ENCODE data around the gene KREMEN1. TPM values are rescaled to one million over a fixed set of nuclear protein-coding genes. Genes with fewer than 3 reads are reported as not detected.

The KREMEN1 gene
- total RNA-seq, 1 donor from 2014 or later = not detected

DNA sequence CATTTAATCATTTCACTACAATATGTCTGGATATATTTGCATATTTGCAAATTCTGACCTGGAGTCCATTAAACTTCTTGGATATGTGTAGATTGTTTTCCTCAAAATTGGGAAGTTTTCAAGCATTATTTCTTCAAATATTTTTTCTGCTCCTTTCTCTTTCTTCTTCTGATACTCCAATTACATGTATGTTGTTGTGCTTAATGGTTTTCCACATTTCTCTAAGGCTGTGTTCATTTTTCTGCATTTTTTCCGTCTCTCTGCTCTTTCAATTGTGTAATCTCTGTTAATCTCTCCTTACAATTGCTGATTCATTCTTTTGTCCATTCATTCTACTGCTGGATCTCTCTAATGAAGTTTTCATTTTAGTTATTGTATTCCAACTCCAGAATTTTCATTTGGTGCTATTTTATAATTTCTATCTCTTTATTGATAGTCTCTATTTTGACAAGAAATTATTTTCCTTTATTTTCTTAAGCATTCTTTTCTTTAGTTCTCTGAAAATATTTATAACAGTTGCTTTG is 102.5 kb downstream of the KREMEN1 start:
- intact Hi-C loops (cut with micrococcal nuclease) = no loop called here

DNA sequence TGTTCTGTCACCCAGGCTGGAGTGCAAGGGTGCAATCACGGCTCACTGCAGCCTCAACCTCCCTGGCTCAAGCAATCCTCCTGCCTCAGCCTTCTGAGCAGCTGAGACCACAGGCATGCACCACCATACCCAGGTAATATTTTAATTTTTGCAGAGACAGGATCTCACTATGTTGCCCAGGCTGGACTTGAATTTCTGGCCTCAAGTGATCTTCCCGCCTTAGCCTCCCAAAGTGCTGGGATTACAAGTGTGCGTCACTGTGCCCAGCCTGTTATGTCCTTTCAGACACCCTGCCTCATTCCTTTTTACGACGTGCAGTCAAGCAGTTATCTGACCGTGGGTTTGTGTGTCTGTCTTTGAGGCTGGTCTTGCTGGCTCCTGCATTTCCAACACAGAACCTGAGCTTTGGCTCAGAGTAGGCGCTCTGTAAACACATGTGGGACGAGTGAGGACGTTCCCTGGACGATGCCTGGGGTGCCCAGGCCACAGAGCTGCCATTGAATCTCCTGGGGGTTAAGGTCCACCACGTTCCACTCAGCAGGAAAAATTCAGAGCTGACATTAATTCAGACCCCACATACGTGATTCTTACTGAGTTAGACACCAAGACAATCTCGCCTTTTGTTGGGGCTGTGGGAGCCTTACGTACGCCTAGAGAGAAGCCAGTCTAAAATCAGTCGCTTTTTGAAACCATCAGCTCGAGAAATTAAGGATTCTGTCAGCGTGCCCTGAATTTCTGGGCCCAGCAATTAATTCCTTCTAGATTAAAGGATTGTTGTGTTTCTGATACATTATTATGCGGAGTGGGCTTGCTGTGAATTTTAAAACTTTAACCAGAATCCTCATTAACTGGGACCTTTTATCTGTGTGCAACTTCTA is 111.4 kb downstream of the KREMEN1 start:
- intact Hi-C loops (cut with micrococcal nuclease) = no loop called here

DNA sequence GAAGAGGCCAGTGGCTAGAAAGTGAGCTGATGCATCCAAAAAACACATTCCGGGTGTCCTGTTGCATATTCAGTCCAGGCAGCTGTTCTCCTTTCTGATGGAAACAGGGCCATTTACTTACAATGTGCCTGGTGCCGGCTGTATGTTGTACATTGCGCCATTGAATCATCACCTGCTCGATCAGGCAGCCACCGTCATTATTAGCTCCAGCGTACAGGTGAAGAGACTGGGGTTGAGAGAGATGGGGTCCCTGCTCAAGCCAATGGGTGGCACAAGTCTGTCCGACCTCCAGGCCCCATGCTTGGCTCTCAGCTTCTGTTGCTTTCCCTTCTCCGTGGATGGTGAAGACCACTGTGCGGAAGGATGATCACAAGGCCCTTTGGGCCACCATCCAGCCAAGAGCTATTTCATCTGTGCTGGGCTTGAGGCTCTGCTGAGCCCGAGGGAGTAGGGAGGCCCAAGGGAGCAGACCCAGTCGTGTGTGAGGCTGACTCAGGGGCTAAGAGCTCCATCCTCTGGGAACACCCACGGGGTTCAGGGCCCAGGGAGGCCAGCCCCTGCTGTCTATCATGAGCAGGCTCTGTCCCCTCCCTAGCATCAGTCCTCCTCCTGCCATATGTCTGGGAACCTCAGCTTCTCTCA is 112.1 kb downstream of the KREMEN1 start:
- intact Hi-C loops (cut with micrococcal nuclease) = no loop called here

DNA sequence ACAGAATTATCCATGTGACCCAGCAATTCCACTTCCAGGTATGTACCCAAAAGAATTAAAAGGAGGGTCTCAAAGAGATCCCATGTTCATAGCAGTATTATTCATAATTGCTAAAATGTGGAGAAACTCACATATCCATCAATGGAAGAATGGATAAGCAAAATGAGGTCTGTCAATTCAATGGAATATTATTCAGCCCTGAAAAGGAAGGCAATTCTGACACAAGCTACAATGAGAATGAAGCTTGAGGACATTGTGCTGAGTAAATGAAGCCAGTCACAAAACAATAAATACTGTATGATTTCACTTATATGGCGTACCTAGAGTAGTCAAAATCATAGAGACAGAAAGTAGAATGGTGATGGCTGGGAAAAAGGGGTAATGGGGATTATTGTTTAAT is 113.5 kb downstream of the KREMEN1 start:
- intact Hi-C loops (cut with micrococcal nuclease) = no loop called here

DNA sequence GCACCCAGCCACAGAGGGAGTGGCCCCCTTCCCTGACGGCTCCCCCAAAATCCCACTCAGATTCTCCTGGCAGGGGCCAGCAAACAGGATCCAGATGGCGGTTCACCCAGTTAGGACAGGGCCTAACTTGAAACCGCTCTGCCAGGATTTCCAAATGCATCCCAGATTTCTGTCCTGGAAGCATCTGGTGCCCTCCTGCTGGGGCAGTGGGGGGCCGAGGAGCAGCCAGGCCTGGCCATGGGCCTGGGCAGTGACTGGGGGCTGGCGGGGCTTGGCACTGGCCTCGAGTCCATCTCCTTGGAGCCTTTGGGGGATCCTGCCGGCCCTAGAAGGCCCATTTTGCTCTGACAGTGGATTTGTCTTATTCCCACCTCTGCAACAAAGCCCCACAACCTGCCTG is 115.0 kb downstream of the KREMEN1 start:
- intact Hi-C loops (cut with micrococcal nuclease) = no loop called here

DNA sequence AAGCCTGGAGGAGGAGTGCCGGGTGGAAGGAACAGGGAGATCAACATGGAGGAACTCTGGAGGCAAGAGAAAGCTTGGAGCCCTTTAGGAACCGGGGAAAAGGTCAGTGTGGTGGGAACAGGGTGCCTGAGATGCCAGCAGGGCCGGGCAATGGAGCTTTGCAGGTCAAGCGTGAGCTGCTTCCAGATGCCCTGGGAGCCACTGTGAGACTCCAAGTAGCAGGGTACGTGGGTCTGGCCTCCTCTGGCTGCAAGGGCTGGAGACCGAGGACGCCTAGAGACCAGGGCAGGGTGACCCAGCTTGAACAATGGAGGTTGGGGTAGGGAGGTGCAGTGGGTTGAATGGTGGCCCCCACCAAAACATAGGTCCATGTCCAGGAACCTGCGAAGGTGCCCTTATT is 117.2 kb downstream of the KREMEN1 start:
- intact Hi-C loops (cut with micrococcal nuclease) = no loop called here

DNA sequence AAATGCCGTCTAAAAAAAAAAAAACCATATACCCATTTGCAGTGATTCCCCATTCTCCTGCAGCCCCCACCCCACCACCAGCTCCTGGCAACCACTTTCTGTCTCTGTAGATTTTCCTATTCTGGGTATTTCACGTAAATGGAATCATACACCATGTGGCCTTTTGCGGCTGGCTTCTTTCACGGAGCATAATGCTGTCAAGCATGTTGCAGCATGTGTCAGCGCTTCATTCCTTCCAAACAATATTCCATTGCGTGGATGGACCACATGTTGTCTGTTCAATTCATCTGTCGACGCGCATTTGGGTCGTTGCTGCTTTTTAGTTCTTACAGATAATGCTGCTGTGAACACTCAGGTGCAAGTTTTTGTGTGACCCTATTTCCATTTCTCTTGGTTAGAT is 118.1 kb downstream of the KREMEN1 start:
- intact Hi-C loops (cut with micrococcal nuclease) = no loop called here

DNA sequence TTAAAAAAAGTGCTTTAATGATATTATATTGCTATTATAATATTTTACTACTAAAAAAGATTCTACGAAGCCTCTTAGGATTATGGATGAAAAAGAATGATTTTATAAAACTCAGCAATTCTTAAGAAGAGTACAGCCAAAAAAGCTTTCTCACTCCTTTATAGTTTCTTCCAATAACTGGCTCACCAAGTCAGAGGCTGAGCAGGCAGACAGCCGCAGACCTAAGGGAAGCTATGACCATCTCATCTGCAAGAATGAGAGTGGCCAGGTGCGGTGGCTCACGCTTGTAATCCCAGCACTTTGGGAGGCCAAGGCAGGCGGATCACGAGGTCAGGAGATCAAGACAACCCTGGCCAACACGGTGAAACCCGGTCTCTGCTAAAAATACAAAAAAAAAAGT is 120.2 kb downstream of the KREMEN1 start:
- intact Hi-C loops (cut with micrococcal nuclease) = no loop called here

DNA sequence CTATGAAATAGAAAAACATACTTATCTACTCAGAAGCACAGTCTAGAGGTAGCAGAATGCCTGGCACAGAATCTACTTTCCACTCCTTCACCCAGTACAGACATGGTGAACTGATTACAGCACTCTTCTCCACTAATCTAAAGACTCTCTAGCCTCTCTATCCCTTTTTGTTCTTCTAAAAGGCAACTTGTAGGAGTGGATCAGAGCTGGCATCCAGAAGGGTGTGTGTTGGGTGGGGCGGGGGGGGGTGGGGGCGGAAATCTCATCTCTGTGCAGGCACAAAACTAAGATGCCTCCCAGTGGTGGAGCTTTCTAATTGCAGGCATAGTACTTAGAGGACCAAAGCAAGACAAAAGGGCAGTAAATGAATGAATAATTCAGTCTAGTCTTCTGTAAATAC is 121.3 kb downstream of the KREMEN1 start:
- intact Hi-C loops (cut with micrococcal nuclease) = no loop called here

DNA sequence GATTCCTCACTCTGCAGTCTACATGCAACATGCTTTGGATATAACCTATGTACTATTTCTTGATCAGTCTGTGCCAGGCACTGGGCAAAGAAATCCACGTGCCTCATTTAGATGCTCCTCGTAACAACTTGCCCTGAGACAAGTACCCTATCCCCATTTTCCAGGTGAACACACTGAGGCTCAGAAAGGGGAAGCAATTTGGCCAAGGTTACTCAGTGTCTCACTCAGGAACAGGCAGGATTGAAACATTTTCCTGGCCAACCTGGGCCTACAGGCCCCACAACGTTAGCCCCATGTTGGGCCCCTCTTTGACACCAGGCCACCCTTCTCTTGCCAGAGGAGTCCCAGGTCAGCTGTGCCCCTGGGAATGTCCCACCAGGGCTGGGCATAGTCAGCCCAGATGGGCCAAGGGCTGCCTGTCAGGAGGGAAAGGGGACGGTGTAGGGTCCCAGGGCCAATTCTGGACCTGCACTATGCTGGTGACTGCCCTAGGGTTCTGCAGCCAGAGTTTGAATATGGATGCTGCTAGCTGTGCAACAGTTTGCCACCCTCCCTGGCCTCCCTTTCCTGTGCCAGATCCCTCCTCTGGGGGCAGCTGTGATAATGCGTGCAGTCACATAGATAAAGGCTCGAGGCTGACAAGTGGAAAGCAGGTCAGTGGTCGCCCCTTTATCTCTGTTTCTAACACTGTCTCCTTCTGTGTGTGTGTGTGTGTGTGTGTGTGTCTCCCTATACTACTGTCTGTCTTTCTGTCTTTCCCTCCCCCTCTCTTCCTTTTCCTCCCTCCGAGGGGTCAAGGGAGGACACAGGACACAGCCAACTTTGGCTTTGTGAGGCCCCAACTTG is 122.5 kb downstream of the KREMEN1 start:
- intact Hi-C loops (cut with micrococcal nuclease) = no loop called here

DNA sequence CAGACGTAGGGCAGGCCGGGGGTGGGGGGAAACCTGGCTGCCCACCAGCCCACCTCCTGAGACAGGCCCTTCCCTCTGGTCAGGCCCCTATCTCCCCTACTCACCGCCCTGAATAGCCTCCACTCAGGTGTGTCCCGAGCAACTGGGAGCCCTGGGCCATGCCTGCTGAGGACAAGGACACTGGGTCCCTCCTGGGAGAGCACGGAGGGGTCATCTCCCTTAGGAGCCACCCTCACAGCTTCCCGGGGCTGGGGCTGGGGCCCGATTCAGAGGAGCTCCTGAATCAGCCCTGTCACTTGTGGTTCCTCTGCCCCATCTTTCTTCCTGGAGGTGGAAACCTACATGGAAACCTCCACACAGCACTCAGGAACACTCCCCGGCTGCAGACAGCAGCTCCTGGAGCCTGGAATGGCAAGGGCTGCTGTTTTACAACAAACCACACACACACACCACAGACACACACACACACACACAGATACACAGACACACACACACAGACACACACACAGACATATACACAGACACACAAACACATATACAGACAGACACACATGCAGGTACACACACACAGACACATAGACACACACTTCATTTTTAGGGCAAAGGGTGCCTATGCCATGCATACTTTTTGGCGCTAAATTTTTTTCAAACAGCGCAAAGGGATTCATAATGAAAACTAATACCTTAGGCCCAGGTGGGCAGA is 123.3 kb downstream of the KREMEN1 start:
- intact Hi-C loops (cut with micrococcal nuclease) = no loop called here

DNA sequence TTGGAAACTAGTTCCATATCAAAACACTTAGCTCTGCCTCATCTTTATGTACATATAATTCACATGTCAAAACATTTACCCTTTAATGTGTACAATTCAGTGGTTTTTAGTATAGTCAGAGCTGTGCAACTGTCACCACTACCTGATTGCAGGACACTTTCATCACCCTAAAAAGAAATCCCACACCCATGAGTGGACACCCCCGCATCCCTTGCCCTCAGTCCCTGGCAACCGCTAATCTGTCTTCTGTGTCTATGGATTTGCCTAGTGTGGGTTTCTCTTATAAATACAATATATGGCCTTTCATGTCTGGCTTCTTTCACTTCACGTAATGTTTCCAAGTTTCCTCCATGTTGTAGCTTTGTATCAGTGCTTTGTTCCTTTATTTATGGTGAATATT is 124.3 kb downstream of the KREMEN1 start:
- intact Hi-C loops (cut with micrococcal nuclease) = no loop called here

DNA sequence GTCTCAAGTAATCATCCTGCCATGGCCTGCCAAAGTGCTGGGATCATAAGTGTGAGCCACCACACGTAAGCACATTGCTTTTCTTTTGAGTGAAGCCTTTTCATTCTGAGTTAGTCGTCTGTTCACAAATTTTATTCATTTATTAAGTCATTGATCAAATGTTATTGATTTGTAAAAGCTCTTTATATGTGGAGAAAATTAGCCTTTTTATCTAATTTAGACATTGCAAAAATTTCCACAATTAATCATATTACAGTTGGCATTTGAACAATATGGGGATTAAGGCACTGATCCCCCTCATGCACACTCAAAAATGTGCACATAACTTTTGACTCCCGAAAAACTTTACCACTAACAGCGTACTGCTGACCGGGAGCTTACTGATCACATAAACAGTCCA is 125.4 kb downstream of the KREMEN1 start:
- intact Hi-C loops (cut with micrococcal nuclease) = no loop called here

DNA sequence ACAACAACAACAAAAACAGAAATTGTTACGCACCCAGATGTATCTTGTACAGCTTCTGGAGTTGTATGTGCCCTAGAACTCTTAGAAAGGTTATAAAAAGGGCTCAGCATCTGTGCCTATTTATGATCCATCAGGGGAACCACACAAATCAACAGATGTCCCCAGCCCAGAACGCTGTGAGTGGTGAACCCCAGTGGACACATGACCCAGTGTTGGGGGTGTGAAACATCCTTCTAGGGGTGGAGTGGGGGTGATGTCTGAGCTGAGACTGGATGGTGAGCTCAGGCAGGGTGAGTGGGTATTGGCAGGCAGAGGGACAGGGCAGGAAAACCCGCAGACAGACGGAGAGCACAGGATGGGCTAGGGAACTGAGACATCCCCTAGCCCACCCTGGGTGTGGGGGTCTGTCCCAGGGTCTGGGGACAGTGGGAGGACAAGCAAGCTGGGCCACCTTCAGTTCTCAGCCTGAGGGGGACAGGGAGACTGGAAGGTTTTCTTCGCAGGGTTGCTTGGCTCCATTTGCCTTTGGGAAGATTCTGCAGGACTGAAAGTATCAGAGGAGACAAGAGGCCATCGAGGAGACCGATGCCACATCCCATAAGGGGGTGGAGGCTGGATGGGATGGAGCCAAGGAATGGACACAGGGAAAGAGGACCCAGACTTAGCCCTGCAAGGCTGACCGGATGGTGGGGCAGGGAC is 127.0 kb downstream of the KREMEN1 start:
- intact Hi-C loops (cut with micrococcal nuclease) = no loop called here

DNA sequence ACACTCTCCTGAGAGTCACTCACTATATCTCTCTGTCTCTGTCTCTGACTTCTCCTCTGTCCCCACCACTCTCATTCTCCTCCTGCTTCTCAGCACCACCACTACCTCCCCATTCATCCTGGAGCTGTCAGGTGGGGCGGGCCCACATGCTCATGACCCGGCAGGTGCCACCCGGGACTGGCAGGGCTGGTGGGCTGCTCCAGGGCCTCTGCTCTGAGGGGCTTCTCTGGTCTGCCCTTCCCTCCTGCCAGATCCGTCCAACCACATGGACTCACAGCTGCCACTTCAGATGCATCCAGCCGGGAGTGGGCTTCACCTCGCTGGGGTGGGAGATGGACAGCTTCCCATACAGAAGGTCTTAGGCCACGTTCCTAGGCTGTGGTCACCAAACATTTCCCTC is 128.1 kb downstream of the KREMEN1 start:
- intact Hi-C loops (cut with micrococcal nuclease) = no loop called here

DNA sequence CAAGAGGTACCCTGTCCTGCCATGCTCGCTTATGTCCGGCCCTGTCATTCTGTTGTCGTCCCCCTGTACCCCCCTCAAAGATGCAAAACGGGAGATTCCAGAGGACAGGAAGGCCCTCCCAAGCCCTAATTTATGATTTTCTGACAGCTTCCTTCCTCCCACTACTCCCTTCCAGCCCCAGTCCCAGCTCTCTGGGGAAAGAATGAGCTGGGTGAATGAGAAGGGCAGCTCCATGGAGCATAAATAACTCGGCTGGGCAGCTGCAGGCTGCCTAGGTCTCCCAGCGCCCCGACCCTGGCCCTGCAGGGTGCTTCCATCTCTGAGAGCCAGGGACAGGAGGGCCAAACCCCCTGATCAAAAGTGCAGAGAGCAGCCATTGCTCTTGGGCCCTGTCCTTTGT is 128.9 kb downstream of the KREMEN1 start:
- intact Hi-C loops (cut with micrococcal nuclease) = loop anchor here (2.0 kb wide), 2 partner anchors 35 to 43 kb away; no protein-coding TSS in a partner anchor

DNA sequence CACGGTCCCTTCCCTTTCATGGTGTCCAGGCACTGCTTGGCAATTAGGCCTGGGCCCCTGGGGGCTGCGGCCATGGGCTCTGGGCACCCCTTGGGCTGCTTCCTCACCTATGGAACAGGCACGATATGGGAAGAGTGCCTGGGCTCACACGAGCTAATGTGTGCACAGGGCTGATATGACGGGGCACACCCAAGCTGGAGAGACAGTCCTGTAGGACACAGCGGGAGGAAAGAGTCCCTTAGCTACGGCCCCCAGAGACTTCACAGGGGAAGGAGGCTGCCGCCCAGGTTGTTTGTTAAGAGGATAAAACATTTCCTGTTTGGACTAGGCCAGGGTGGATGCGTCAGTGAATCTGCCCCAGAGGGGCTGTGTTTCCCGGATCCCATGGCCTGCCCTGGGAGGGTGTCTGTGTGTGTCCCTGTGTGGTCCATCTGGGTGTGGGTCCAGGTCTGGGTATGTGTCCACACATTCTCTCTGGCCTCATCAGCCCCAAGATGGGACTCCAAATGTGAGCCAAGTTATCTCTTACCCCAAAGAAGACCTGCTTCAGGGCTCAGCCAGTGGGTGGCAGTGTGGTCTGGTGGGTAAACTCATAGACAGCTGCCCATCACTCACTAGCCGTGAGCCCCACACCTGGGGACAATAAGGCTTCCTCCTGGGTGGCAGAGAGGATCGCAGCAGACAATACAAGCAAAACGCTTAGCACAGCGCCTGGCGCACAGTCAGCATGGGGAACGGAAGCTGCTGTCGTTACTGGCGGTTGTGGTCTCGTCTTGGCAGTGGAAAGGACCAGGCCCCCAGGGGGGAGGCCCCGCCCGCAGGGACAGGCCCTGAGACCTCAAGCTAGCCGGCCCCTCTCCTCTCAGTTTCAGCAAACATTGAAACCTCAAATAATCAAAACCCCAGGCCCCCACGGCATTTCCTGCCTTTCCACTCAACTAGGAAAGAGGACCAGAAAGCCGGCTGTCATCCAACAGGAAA is 129.7 kb downstream of the KREMEN1 start:
- intact Hi-C loops (cut with micrococcal nuclease) = loop anchor here (2.0 kb wide), 2 partner anchors 36 to 42 kb away; no protein-coding TSS in a partner anchor

DNA sequence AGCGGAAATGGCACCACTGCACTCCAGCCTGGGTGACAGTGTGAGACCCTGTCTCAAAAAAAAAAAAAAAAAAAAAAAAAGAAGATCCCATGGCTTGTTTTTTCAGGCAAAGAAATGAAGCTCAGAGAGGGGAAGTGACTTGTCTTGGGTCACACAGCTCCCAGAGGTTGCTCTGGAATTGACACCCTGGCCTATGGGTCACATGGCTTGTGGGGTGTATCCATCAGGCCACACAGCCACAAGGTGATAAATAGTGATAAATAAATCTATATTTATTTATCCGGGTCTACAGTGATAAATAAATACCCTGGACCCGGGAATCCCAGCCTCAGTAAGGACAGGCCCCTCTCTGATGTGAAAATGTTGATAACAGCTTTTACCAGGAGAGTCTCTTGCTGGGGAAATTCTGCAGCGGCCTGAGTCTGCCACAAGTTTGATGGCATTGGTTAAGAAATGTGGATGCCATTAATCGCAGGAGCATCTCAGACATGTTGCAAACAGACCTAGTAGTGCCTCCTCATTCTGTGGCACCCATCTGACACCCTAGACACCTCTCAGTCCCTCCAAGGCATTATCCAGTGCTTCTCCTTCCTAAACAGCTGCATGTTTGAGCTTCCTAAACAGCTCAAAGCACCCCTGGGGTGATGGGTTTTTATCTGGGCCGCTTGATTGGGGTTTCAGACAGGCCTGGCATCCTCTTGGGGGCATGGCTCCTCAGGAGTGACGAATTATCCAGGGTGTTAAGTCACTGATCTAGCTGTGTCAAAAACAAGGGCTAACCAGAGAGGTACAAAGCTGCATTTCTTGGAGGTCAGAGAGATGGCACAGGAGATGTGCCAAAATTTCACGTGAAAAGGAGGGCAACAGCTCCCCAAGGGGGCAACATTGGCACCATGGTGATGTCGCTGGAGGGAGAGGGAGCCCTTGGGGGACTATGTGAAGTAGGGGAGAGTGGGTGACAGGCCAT is 130.9 kb downstream of the KREMEN1 start:
- intact Hi-C loops (cut with micrococcal nuclease) = loop anchor here (2.0 kb wide), 2 partner anchors 37 to 41 kb away; no protein-coding TSS in a partner anchor

Measured in T-helper 1 cell treated with Interleukin-12 subunit alpha and Interleukin-12 subunit beta and Interleukin-4 antibody, amounts not matched to agents 30 ng/mL and 1 ng/mL, for 36 hours (primary cell).